GM12891 (cell line): ENCODE results near the gene DDX41.

Source experiments
- POLR2A ChIP-seq: IDR thresholded peaks from 2 replicates; pipeline ENCODE4 v1.6.1; 2011; ENCODE audit warnings: low read depth, low read length, control low read depth
- POLR2AphosphoS5 ChIP-seq: IDR thresholded peaks from 2 replicates; pipeline ENCODE4 v1.6.1; 2011; ENCODE audit warnings: low read depth, low read length, control low read depth
- POU2F2 ChIP-seq: IDR thresholded peaks from 2 replicates; pipeline ENCODE4 v1.6.1; 2011; ENCODE audit warnings: low read depth, mild to moderate bottlenecking, control low read depth, low read length, moderate library complexity
- SPI1 ChIP-seq: IDR thresholded peaks from 2 replicates; pipeline ENCODE4 v1.6.1; 2011; ENCODE audit warnings: low read depth, low read length, control low read depth
- TAF1 ChIP-seq: IDR thresholded peaks from 2 replicates; pipeline ENCODE4 v1.6.1; 2011; ENCODE audit warnings: low read depth, low read length, control low read depth

DNA sequence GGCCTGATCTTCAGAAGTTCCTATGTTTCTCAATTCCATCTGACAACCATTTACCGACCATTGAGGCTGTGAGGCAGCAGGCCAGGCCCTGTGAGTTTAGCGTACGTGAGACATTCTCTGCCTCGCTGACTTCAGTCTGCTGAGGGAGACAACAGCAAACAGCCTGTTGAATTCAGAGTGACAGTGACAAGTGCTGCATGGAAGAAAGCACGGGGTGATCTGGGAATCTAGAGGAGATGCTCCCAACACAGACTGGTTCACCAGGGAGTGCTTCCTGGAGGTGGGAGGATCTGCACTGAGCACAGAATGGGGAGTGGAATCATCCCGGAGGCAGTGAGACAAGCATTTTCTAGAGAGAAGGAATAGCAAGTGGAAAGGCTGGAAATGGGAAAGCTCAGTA, 10.0 kb upstream of the DDX41 start:
- TF ChIP-seq POLR2A (no peak), POLR2AphosphoS5 (no peak), TAF1 (no peak), POU2F2 (no peak), SPI1 (no peak)
